Right ventricle myocardium inferior (tissue), 1 donor: Measurements from ENCODE around the gene GNAO1. TPM values are rescaled to one million over a fixed set of nuclear protein-coding genes. Genes with fewer than 3 reads are reported as not detected.

ENCODE experiments used
- ATAC-seq: fragments of 200-7000 bp; cut with Tn5 transposase; one replicate; pipeline ENCODE4 v1.9.1; 2020; ENCODE audit warnings: mild to moderate bottlenecking, moderate library complexity
- DNase-seq: peaks from one replicate; pipeline ENCODE4 v3.0.0; 2021; ENCODE audit errors: missing footprints
- intact Hi-C: fragments of 100-400 bp; cut with DNase I; formaldehyde crosslinking; loops from one replicate; pipeline ENCODE4 v1.11.0; 2022
- total RNA-seq: library from RNA; stranded (reverse); fragmentation: NEBNext Ultra II Directional; extraction: Animal tissue kit (Norgen Biotek cat#: 25700); gene quantifications from one replicate; pipeline ENCODE4 v1.2.1, GENCODE V29; 2021
- donor health status: DM: no; HTN: yes; CAD: no; lungs with severe emphysema.

Gene GNAO1
- total RNA-seq, 1 donor from 2014 or later = 32.2 TPM

DNA sequence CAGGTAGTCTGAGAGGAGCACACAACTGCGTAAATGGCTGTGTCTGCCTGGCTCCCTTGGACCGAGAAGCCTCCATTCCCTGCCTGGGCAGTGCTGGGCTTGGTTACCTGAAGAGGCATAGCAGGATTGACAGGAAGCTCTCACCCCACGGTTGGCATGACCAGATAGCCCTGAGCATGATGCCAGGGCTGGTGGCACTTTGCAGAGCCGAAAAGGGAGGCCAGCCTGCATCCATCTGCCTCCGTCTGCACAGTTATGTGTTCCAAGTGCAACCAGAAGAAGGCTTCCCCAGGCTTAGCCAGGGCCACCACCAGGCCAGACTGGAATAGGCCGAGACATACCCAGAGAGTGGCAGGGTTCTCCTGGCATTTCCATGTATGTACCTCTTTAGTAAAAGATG, 36.6 kb downstream of the GNAO1 start:
- ATAC-seq (no peak), DNase-seq (no peak)

DNA sequence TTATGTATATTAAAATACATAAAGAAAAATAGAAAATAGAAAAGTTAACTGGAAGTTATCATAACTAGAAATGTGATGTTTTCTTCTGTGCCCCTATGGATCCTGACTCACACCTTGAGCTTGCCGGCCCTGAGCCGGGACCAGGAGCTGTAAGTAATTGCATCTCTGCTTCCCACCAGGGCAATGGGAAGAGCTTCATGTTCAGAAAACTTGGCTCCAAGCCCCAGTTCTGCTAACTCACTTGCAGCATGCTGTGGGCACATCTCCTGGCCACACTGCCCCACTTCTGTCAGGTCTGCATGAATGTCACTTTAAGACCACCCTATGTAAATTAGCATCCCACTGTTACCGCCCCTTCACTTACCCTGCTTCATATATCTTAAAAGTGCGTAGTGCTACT, 37.2 kb downstream of the GNAO1 start:
- ATAC-seq (no peak), DNase-seq (no peak)
- intact Hi-C loops = no loop called here

More for the DNA sequence above, 36.6 kb downstream of the GNAO1 start:
- intact Hi-C loops = no loop called here

DNA sequence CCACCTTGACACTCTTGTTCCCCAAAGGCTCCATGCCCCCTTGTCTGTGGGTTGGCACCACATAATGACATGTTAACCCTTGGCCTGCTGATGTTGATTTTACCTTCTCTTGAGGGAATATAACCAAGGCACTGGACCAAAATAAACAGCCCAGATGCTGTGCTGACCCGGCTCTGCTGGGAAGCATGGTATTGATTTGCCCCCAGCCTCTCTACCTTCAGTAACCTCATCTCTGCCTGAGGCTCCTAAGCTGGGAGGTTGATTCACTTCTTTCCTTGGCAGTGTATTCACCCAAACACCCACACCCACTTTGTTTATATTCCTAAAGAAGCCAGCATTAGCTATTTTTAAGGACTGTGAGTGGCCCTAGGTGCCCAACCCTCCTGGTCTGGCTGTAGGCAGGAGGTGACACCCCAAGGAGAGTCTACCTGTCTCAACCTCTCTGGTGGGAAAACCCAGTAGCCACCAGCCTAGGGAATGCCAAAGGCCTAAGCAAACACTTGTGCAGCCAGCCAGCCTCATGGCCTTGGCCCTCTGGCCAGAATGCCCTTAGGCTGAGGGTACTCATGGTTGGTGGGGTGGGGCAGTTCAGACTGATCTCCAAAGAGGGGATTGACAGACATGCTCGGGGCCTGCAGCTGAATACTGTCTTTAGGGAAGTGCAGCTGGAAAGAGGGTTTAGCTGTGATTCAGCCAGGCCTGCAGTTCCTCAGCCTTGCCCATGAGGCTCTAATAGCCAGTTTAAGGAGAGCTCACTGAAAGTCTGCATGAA, 42.7 kb downstream of the GNAO1 start:
- intact Hi-C loops = no loop called here
- ATAC-seq (no peak), DNase-seq (no peak)

DNA sequence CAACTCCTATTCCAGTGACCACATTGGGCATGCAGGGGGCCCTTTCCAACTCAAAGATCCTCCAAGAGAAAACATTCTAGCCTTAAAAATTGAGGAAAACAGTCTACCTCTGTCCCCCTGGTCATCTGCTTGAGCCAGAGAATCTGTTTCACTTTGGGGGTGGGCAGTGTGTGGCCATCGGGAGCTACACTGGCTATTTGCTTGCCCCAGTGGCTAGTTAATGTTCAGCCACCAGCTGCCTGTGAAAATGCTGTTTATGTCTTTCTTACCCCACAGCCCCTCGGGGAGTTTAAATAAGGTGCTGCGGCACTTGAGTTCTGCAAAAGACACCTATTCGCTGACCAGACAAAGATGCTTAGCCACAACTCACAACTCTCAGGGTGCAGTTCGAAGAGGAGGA, 43.4 kb downstream of the GNAO1 start:
- intact Hi-C loops = loop anchor here (5.0 kb wide), 1 partner anchor 42 kb away; the partner anchor contains the start of gene GNAO1
- ATAC-seq (no peak), DNase-seq (no peak)

DNA sequence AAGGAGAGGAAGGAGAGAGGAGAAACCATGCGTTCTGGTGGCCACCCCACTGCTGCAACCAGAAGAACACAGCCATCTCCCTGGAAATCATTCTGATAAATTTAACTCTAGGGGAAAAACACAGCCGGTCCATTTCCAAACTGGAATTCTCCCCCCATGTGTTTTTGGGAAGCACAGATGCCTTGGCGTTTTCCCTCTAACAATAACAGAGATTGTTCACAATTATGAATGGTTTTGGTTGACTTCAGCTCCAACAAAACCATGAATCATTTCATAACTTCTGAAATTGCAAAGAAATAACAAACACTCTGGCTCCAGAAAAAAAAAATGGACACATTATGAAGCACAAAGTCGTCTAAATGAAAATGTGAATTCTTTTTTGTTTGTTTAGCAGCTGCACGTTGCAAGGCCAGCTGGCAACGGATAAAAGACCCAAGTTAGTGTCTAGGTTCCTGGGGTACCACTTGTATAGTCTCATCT, 46.2 kb downstream of the GNAO1 start:
- intact Hi-C loops = loop anchor here (5.0 kb wide), 1 partner anchor 45 kb away; the partner anchor contains the start of gene GNAO1
- DNase-seq (no peak), ATAC-seq (peak; percentile 68)

DNA sequence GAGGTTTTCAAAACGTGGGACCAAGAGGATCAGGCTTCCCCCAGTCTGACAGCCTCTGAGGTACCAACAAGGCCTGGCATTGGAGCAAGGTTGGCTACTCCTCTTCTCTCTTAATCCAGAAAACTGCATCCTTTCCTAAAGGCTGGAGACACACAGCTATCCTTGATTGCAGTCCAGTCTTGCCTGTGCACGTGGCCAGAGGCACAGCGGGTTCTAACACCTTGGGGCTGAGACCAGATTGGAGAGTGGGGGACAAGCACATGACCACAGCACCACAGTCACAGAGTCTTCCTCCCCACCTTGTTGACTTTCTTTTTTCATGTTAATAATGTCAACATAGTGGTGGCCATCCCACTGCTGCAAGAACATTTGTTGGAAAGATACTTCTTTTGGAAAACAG, 46.9 kb downstream of the GNAO1 start:
- intact Hi-C loops = loop anchor here (5.0 kb wide), 1 partner anchor 46 kb away; the partner anchor contains the start of gene GNAO1
- no peak for ATAC-seq
- no peak for DNase-seq

DNA sequence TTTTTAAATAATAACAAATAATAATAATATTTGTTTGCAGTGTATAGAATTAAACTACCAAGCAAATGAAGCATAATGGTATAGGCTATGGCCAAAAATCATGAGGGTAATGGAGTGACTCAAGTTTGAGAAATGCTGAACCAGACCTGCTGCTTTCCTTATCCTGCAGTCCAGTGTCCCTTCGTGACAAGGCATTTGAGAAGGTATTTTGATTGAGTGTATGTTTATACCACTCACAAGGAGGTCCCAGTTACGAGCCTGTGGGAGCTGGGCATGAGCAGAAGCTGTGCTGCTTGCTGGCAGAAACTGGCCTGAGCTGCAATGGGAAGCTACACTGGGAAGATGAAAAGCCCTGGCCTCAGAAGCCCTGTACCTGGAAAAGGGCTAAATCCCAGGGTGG, 50.3 kb downstream of the GNAO1 start:
- DNase-seq (no peak), ATAC-seq (no peak)
- intact Hi-C loops = no loop called here

DNA sequence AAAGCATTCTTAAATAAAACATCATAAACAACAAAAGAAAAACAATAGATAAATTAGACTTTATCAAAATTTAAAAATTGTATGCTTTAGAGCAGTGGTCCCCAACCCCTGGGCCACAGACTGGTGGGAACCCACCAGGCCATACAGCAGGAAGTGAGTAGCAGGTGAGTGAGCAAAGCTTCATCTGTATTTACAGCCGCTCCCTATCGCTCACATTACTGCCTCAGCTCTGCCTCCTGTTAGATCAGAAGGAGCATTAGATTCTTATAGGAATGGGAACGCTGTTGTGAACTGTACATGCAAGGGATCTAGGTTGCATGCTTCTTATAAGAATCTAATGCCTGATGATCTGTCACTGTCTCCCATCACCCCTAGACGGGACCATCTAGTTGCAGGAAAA, 51.5 kb downstream of the GNAO1 start:
- intact Hi-C loops = no loop called here
- ATAC-seq (no peak), DNase-seq (no peak)

DNA sequence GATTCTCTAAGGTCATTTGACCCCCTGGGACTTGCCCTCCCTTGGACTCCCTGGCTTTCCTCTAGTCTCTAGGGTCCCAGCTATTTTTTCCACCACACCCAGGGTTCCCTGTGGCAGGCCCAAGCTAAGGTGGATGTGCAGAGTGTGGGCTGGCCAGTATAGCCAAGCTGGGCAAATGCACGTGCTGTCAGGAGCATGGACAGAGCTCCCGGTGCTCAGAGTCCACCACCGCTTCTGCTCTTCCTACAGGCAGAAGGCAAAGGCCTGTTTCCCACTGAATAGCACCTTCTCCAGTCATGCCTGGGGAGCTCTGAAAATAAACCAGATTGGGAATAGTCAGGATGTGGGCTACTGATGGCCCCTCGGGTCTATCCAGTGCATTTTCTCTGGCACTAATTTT, 53.3 kb downstream of the GNAO1 start:
- DNase-seq (no peak), ATAC-seq (no peak)
- intact Hi-C loops = no loop called here

DNA sequence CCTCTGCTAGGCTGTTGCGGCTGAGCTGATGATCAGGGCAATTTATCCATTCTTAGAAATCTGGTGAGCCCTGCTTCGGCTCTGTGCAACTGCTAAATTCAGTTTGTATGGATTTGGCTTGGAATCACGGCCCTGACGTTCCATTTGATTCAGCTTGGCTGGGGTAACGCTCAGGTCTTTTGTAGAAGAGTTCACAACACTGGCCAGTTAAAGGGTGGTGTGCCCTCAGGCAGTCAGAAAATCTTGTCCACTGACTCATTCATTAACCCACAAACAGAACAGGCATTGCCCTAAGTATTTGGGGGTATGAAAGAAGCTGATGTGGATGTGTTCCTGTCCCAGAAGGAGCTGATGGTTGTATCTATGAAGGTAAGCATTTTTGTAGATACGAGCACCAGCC, 53.9 kb downstream of the GNAO1 start:
- ATAC-seq = no peak
- intact Hi-C loops = no loop called here
- DNase-seq = no peak

DNA sequence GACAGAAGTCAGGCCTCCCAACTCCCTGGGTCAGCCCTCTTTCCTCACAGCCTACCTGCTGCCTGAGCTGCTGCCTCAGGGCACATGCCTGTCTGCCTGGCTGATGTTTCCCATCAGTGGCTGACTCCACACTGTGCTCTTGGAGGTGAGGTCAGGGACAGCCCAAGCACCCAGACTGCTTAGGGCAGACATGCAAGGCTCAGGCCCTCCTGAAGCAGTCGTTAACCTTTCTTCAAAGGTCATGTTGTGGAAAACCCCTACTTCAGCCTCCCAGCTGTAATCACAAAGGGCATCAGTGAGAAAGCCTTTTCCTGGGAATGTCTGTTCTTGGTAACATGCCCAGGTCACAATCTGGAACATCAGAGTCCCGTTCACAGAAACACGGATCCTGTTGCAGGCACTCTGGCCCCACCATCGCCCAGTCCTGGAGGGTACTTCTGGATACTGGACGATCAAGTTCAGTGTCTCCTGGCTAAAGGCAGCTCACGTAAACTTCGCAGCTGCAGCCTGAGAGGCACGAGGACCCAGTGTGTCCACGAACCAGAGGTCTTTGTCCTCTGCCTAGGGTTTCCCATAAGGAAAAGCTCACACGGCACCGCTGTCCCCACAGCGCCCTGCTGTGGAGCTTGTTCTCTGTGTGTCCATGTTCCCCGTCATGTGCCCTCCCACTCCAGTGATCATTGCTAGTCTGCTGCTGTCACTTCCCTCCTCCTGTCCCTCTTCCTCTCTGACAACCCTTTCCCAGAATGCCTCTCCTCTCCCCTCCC, 54.9 kb downstream of the GNAO1 start:
- intact Hi-C loops = no loop called here
- DNase-seq (no peak), ATAC-seq (peak; percentile 65)

DNA sequence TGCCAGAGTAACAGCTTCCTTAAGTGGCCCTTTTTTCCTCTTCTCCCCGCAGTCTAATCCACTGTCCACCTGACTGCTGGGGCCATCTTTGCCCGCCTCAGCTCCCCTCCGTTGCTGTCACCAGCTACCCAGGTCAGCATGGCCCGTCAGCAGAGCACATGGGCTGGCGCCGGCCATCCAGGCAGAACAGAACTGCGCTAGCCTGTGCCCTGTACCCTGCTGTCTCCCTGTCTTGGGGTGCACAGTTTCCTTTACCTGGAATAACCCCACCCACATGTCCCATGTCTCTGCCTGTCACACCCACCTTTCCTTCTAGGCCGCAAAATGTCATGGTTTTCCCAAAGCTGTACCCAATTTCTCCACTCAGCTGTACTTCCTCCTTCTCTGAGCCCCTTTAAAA, 55.7 kb downstream of the GNAO1 start:
- intact Hi-C loops = no loop called here
- no peak for DNase-seq
- ATAC-seq = no peak

DNA sequence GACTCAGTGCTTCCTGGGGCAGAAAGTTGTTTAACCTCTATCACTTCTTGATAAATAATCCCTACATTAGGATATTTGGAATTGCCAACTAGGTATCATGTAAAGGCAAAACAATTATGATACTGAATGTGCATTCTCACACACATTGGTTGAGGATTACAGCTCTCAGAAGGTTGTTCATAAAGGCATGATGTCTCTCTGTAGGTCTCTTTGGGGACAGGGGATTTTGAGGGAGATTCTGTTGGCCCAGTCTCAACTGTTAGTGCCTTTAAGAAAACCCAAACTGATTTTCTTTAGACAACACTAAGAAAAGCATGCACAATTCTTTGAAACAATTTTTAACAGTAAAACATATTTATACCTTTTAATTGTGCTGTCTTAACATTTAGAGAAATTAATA, 56.5 kb downstream of the GNAO1 start:
- ATAC-seq = no peak
- no peak for DNase-seq
- intact Hi-C loops = no loop called here

DNA sequence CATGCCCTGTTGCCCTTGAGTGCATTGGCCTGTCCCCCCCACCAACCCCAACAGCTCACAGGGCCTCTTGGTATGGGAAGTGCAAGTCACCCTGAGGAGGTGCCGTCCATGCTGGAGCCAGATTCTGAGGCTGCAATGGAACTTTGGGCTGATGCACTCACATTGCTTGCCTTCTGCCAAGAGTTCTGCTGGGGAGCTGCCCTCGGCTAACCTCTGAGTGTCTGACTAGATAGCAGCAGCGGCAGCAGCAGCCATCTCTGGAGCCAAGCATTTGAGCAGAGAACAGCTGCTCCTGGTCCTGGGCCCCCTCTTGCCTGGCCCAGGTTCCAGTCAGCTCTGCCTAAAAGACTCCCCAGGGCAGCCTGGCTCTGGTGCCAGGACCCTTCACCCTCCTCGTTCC, 61.5 kb downstream of the GNAO1 start:
- DNase-seq = peak; percentile 83
- ATAC-seq = peak; percentile 87
- intact Hi-C loops = loop anchor here (10.0 kb wide), 1 partner anchor 62 kb away; no protein-coding TSS in a partner anchor

DNA sequence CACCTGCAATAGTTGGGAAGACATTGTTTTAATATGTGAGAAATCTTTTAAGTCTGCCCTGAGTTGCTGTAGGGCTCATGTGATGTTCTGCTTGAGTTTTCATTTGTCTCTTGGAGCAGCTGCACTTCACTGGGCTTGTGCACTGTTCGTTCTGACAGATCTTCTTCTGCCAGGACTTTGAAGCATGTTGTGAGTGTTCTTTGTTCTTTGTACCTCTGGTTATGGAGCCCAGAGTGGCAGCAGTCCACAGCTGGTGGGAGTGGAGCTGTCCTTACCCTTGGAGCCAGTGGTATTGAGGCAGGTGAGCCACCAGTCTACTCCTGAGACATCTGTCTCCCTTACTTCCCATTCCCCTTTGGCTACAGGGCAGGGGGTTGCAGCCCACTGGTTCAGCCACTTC, 64.6 kb downstream of the GNAO1 start:
- ATAC-seq (no peak), DNase-seq (no peak)
- intact Hi-C loops = loop anchor here (10.0 kb wide), 1 partner anchor 59 kb away; no protein-coding TSS in a partner anchor

DNA sequence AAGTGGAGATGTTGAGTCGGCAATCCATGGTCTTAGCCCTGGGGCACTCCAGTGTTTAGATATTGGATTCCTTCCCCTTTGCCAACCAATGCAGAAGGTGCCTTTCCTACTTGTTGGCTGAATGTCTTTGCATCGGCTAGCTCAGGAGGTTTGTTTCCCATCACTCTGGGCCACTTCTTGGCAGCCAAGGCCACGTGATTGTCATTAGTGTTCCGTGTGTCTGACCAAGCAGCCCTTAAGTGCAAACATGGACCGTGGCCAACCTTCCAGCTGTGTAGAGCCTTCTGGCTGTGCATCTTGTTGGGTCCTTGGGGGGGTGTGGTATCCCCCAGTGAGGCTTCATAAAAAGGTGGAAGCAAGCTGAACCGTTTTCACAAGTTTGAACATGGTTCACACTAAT, 66.0 kb downstream of the GNAO1 start:
- intact Hi-C loops = loop anchor here (10.0 kb wide), 1 partner anchor 58 kb away; no protein-coding TSS in a partner anchor
- DNase-seq (peak; percentile 84), ATAC-seq (peak; percentile 50)

DNA sequence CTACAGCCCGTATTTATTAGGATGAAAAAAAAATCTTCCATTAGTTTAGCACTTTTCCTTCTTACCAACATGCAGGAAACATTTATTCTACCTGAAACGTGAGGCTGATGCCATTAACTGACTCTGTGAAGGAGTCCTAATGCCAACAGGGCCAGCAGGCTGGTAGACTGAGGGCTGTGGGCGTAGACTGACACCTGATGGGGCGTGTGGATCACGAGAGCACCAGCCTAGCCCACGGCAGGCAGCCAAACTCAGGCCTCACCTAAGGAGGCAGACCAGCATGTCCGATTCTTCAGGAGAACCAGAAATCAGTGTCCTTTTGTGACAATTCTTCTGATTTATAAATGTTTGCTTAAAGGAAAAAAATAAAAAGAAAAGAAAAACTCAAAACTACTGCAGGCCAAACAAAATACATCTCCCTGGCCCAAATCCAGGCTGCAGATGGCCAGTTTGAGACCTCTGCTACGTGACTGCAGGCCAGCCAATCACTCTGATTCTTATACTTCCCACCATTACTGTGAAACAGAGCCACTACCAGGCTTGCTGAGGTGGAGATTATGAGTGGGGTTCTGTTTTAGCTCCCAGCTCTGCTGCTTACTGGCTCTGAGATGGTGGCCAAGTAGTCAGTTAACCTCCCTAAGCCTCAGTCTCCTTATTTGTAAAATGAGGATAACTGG, 66.5 kb downstream of the GNAO1 start:
- DNase-seq = no peak
- intact Hi-C loops = loop anchor here (10.0 kb wide), 1 partner anchor 57 kb away; no protein-coding TSS in a partner anchor

DNA sequence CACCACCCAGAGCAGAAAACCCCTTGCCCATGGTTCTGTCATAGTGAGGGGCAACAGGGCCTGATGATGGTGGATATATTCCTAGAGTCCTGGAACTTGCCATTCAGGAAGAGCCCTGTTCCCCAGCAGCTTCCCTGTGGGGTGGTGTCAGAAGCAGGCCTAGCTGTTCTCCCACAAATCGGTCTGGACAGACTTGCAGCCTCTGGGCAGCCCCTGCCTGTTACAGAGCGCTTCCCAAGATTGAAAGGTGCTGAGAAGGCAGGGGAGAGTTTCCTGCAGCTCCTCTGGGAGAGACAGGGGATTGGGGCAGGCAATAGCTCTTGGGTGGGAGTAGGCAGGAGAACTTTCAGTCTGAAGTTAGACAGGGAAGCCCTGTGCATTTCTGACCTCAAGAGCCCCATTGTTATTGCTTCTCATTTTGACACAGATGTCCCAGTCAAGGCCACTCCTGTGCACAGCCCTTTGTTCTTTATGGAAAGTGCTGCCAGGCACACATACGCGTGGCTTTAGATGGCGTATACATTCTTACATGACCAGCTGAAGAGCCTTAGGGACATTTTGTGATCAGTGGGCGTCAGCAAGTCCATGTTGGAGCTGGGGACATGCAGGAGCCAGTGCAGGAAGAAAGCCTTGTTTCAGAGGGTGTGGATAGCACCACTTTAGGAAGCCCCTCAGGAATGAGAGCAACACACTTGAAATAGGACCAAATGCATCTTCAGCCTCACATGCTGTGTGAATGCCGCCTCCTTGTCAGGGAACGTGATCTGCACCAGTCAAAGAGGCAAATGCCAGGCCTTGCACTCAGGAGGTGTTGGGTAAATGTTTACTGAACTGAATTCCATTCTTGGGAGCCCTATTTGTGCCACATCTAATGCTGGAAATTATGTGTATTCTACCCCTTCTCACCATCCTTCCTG, 67.5 kb downstream of the GNAO1 start:
- DNase-seq = no peak
- ATAC-seq = no peak
- intact Hi-C loops = loop anchor here (10.0 kb wide), 1 partner anchor 56 kb away; no protein-coding TSS in a partner anchor

More for the DNA sequence above, 66.5 kb downstream of the GNAO1 start:
- ATAC-seq = peak; percentile 40
